ENCODE data around the gene FAM193B.
A peak's percentile ranks its signal among the peaks of the same experiment; 100 is the strongest.
"Not testable (repeated sequence)": the region's sequence is repeated elsewhere in the genome, so short reads cannot be mapped to it uniquely, and the experiment has no call there.

FAM193B gene

DNA sequence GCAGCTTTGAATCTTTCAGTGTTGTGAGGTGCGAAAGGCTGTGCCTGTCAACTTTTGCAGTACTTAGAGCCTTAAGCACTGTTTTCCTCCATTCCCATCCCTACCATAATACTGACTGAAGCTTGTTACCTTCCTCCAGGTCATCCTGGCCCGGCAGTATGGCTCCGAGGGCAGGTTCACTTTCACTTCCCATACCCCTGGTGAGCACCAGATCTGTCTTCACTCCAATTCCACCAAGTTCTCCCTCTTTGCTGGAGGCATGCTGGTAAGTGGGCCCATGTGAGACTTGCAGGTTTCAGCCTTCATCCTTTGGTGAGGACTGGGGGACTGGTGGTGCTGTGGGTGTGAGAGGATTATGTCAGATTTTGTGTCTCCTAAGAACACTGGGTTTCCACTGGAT is 39.1 kb upstream of the FAM193B start:
- no peak for TF ChIP-seq ZNF274 (IDR thresholded peaks at IDR 0.05; ENCODE audit: low read depth, low read length)

DNA sequence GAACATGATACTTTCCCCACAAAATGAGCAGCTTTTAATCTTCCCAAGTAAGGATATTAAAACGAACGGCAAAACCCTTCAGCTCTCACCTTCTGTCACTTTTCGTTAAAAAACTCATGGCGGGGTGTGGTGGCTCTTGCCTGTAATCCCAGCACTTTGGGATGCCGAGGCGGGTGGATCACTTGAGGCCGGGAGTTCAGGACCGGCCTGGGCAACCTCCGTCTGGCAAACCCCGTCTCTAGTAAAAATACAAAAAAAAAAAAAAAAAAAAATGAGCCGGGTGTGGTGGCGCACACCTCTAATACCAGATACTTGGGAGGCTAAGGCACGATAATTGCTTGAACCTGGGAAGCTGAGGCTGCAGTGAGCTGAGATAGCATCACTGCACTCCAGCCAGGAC is 38.5 kb upstream of the FAM193B start:
- peak overlapping the region; percentile 77 for H3K4me3 ChIP-seq (ENCODE audit: low read length)
- no peak for TF ChIP-seq ZNF274 (IDR thresholded peaks at IDR 0.05; ENCODE audit: low read depth, low read length)

More for the DNA sequence above, 39.1 kb upstream of the FAM193B start:
- peak overlapping the region; percentile 77; the same call in 1 of the 2 replicates for H3K4me3 ChIP-seq (ENCODE audit: low read length)

DNA sequence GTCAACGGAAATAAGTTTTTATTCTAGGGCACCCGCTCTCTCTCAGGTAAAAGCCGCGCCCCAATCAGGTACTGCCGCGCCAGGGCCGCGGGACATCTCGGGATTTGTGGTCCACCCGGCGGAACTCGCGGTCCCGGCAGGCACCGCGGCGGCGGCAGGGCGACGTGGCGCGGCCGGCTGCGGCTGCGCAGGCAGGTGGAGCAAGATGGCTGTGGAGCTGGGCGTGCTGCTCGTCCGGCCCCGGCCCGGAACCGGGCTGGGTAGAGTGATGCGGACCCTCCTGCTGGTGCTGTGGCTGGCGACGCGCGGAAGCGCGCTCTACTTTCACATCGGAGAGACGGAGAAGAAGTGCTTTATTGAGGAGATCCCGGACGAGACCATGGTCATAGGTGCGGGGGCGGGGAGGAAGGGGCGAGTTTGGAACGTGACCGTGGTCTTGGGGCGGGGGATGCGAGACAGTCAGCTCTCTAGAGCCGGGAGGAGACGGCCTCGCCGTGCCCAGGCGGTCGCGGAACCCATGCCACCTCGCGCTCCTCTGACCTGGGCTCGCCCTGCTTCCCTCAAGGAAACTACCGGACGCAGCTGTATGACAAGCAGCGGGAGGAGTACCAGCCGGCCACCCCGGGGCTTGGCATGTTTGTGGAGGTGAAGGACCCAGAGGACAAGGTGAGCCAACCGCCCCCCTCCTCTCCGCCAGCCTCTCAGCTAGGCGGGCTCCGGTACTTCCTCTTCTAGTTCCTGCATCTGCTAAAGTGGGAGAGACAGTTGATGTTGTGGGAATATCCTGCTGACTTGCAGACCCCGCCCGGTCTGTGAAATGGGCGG is 37.9 kb upstream of the FAM193B start, which contains the start of gene TMED9:
TMED9 (plus strand) TSS at position 194 of the 825 bp plus-strand sequence; CDS start at position 206, 12 bp downstream.
- peak within 1 kb of the TSS; percentile 77 for H3K4me3 ChIP-seq (ENCODE audit: low read length)
- TF ChIP-seq ZNF274 (IDR thresholded peaks at IDR 0.05; ENCODE audit: low read depth, low read length): no peak

DNA sequence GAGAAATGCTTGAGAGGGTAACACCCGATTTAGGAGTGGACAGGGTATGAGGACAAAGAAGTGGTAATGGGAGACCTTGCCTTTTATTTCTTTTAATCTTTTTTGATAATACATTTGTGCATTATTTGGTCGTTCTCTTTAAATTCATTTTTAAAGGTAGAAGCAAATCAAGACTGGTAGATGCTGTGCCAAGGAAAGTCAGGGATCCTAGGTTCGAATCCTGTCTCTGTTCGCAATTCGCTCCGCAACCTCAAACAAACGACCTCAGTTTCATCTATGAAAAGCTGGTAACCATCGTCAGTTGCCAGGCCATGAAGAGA is 37.3 kb upstream of the FAM193B start:
- no peak for TF ChIP-seq ZNF274 (IDR thresholded peaks at IDR 0.05; ENCODE audit: low read depth, low read length)
- H3K4me3 ChIP-seq (ENCODE audit: low read length): peak overlapping the region; percentile 77; the same call in 1 of the 2 replicates

DNA sequence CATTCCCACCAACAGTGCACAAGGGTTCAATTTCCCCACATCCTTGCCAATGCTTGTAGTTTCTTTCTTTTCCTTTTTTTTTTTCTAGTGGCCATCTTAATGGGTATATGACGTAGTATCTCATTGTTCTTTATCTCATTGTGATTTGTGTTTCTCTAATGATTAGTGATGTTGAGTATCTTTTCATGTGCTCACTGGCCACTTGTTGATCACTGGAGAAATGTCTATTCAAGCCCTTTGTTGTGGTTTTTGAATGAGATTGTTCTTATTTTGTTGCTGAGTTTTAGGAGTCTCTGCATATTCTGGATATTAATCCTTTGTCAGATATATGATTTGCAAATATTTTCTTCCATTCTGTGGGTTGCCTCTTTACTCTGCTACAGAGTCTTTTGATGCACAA is 36.0 kb upstream of the FAM193B start:
- no peak for TF ChIP-seq ZNF274 (IDR thresholded peaks at IDR 0.05; ENCODE audit: low read depth, low read length)
- no peak overlapping the region for H3K4me3 ChIP-seq (ENCODE audit: low read length)

DNA sequence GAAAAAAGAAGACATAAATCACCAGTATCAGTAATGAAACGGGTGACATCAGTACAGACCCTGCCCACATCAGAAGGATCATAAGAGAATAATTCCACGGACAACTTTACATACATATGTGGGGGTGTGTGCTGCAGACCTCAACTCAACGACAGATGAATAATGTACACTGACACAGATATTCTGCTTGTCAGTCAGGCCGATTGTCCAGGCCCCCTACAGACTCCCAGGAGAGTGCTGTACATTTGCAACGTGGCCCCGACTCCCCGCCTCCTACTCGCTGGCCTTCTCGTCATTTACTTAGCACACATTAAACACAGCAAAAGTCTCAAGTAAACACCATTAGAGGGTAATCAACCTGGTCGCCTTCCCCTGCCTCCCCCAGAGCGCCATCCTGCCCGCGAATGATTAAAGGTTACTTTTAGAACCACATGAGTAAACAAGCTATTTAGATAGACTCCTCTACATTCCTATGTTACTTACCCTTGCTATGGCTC is 34.1 kb upstream of the FAM193B start:
- no peak for TF ChIP-seq ZNF274 (IDR thresholded peaks at IDR 0.05; ENCODE audit: low read depth, low read length)
- no peak overlapping the region for H3K4me3 ChIP-seq (ENCODE audit: low read length)

DNA sequence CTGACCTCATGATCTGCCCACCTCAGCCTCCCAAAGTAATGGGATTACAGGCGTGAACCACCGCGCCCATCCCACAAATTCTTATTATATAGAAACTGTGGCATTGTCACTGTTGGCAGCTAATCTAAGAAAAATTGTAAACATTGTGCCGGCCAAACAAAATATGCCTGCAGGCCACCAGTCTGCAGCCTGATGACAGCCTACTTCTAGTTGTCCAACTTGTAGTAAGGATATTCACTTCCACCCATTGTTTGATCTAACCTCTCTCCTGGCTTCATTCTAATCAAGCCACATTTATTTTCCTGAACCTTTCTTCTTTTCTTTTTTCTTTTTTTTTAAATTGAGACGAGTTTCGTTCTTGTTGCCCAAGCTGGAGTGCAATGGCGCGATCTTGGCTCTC is 24.0 kb upstream of the FAM193B start:
- no peak for TF ChIP-seq ZNF274 (IDR thresholded peaks at IDR 0.05; ENCODE audit: low read depth, low read length)
- no peak overlapping the region for H3K4me3 ChIP-seq (ENCODE audit: low read length)

DNA sequence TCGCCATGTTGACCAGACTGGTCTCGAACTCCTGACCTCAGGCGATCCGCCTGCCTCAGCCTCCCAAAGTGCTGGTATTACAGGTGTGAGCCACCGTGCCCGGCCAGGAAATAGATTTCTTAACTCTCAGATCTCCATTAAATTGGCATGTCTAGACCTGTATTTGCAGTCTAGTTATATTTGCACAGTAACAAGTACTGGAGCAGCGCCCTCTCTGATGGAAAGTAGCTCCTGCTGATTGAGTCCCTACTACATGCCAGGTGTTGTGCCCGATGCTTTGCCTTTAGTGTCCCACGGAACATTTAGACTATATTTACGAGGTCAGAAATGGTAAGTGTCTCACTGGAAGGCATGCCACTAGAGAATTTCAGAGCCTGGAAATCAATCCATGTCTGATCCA is 21.8 kb upstream of the FAM193B start:
- TF ChIP-seq ZNF274 (IDR thresholded peaks at IDR 0.05; ENCODE audit: low read depth, low read length): no peak
- H3K4me3 ChIP-seq (ENCODE audit: low read length): no peak overlapping the region

DNA sequence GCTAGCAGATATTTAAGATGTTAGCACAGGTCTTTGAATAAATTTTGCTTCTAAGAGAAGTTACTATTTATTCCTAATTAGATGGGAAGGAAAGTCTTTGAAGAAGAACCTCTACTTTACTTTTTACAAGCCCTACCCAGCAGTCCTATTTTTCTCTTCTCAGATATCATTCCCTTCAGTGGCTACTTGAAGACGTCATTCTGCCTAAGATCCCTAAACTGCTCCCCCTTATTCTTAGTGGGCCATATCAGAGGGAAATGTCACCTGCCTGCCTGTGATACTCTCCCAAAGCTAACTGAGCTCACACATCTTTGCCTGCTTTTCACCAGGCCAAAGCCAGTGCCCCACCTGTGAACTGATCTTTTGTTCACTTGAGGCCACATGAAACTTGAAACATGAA is 21.1 kb upstream of the FAM193B start:
- no peak for TF ChIP-seq ZNF274 (IDR thresholded peaks at IDR 0.05; ENCODE audit: low read depth, low read length)

DNA sequence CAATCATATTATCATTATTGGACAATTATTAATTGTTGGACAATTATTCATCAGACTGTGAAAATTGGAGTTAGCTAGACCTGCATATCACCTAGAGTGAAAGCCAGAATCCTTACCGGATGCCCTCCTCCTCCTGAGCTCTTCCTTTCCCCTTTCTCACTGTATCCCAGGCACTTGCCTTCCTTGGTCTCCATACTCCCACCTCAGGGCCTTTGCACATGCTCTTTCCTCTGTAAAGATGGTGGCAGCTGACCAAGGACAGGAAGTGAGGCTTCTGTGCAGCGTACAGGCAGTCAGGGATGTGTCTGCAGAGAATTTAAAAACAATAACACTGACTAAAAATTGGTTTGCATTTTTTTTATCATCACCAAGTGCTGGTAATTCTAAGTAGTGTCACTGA is 15.5 kb upstream of the FAM193B start:
- H3K4me3 ChIP-seq (ENCODE audit: low read length): no peak overlapping the region
- no peak for TF ChIP-seq ZNF274 (IDR thresholded peaks at IDR 0.05; ENCODE audit: low read depth, low read length)

More for the DNA sequence above, 21.1 kb upstream of the FAM193B start:
- no peak overlapping the region for H3K4me3 ChIP-seq (ENCODE audit: low read length)

DNA sequence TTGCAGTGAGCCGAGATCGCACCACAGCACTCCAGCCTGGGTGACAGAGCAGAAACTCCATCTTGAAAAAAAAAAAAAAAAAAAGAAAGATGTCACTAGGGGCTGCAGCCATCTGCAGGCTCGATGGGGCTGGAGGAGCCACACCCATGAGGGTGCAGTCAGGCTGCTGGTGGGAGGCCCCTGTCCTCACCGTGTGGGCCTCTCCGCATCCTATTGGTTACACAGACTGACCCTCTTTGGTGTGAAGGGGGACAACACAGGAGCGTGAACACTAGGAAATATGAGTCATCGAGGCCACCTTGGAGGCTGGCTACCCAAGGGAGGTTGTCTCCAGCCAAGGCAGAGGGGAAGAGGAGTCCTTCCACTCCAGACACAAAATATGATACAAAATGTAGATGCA is 14.0 kb upstream of the FAM193B start:
- TF ChIP-seq ZNF274 (IDR thresholded peaks at IDR 0.05; ENCODE audit: low read depth, low read length): no peak
- no peak overlapping the region for H3K4me3 ChIP-seq (ENCODE audit: low read length)

DNA sequence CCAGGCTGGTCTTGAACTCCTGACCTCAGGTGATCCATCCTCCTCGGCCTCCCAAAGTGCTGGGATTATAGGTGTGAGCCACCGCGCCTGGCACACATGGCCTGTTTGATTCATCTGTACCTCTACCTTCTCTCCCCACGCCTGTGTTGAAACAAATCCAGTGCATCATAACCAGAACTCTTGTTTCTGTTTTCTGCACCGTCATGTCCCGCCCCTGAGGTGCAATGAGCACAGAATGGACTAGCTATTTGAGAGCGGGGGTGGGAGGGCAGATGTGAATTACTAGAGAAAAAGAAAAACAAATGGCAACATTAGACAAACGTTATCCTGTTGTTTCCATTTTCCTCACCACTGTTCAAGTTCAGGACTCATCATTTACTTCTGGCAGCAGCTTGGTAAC is 10.7 kb upstream of the FAM193B start:
- no peak overlapping the region for H3K4me3 ChIP-seq (ENCODE audit: low read length)
- TF ChIP-seq ZNF274 (IDR thresholded peaks at IDR 0.05; ENCODE audit: low read depth, low read length): no peak

DNA sequence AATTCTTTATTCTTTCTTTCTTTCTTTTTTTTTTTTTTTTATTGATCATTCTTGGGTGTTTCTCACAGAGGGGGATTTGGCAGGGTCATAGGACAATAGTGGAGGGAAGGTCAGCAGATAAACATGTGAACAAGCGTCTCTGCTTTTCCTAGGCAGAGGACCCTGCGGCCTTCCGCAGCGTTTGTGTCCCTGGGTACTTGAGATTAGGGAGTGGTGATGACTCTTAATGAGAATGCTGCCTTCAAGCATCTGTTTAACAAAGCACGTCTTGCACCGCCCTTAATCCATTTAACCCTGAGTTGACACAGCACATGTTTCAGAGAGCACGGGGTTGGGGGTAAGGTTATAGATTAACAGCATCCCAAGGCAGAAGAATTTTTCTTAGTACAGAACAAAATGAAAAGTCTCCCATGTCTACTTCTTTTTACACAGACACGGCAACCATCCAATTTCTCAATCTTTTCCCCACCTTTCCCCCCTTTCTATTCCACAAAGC is 5.1 kb upstream of the FAM193B start:
- H3K4me3 ChIP-seq (ENCODE audit: low read length): not testable (repeated sequence)

DNA sequence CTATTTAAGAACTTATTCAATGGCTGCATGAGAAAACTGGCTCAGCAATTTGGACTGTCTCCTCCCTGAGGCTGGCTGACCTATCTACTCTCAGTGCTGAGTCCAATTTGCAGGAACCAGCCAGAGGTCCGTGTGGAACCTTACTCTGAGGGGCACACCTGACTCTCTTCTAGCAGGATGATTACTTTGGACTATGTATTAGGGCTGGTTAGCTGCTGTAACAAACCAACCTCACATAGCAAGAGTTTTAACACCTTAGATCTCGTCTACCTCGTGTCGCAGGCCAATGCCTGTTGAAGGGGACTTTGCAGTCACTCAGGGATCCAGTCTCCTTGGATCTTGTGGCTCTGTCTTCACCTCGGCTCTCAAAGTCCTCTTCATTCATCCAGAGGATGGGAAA is 3.4 kb upstream of the FAM193B start:
- no peak for TF ChIP-seq ZNF274 (IDR thresholded peaks at IDR 0.05; ENCODE audit: low read depth, low read length)
- no peak overlapping the region for H3K4me3 ChIP-seq (ENCODE audit: low read length)

DNA sequence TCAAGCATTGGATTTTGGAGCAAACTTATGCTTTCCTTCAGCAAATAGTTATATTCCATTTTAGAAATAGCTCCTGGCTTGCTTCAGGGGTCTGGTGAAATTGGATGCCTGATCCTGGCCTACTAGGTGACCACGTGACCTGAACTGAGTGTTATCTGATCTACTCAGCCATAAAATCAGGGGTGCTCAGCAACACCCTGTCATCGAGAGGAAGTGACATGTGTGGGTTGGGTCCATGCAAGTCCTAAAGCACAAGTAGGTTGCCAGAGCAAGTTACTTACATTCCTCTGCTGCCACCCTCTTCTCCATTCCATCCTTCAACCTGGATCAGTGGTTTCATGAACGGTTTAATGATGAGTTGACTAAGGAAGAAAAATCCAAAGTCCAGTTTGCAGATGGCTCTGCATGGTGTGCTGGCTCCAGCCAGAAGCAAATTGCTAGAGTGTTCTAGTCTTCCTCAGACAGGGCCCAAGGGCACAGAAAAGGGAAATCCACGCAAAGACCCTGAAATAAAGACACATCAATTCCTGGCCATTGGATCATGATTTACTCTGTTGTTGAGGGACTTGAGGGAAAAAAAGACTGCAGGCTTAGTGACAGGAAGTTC is 2.8 kb upstream of the FAM193B start:
- H3K4me3 ChIP-seq (ENCODE audit: low read length): no peak overlapping the region
- TF ChIP-seq ZNF274 (IDR thresholded peaks at IDR 0.05; ENCODE audit: low read depth, low read length): no peak
